WTC11 (cell line): ENCODE measurements around the gene C11orf52. TPM values are rescaled to one million over a fixed set of nuclear protein-coding genes. Genes with fewer than 3 reads are reported as not detected.

ENCODE experiments used
- ATAC-seq: fragments of 200-7000 bp; cut with Tn5 transposase; 2 replicates; pipeline ENCODE4 v1.10.0; 2021; ENCODE audit warnings: mild to moderate bottlenecking, moderate library complexity
- CTCF ChIA-PET: fragments of 300-600 bp; sonication (Branson Sonifier 250); formaldehyde crosslinking; loops from one replicate; lab custom pipeline; 2021; ENCODE audit warnings: antibody characterized with exemption; lab: Charles Lee
- POLR2A ChIA-PET: fragments of 350-600 bp; sonication (Branson Sonifier 250); formaldehyde crosslinking; loops from one replicate; lab custom pipeline; 2021; ENCODE audit warnings: antibody characterized with exemption; lab: Charles Lee
- DNase-seq: peaks from one replicate; pipeline ENCODE4 v3.0.0; 2021; ENCODE audit warnings: low spot score
- H3K27ac Mint-ChIP-seq: 2 replicates; pipeline ENCODE4 v1.8.0; 2021; ENCODE audit warnings: mixed read lengths
- H3K27me3 Mint-ChIP-seq: 2 replicates; pipeline ENCODE4 v1.8.0; 2021; ENCODE audit warnings: low read depth, mild to moderate bottlenecking, moderate library complexity, mixed read lengths
- H3K36me3 Mint-ChIP-seq: 2 replicates; pipeline ENCODE4 v1.8.0; 2021; ENCODE audit warnings: mixed read lengths
- H3K4me1 Mint-ChIP-seq: 2 replicates; pipeline ENCODE4 v1.8.0; 2022; ENCODE audit warnings: mixed read lengths
- H3K4me3 Mint-ChIP-seq: 2 replicates; pipeline ENCODE4 v1.8.0; 2021; ENCODE audit warnings: mild to moderate bottlenecking, moderate library complexity, mixed read lengths
- H3K9me3 Mint-ChIP-seq: 2 replicates; pipeline ENCODE4 v1.8.0; 2021; ENCODE audit warnings: mixed read lengths
- CREB1 ChIP-seq: sonication (generic); formaldehyde crosslinking; IDR thresholded peaks from 2 replicates; pipeline ENCODE4 v1.8.0; 2023; ENCODE audit warnings: mild to moderate bottlenecking, missing genetic modification reagents
- FOXK1 ChIP-seq: sonication (generic); formaldehyde crosslinking; IDR thresholded peaks from 2 replicates; pipeline ENCODE4 v1.8.0; 2022; ENCODE audit warnings: mild to moderate bottlenecking, moderate library complexity, missing genetic modification reagents
- FOXP4 ChIP-seq: sonication (generic); formaldehyde crosslinking; IDR thresholded peaks from 2 replicates; pipeline ENCODE4 v1.8.0; 2022; ENCODE audit warnings: mild to moderate bottlenecking, missing genetic modification reagents
- GABPB1 ChIP-seq: sonication (generic); formaldehyde crosslinking; IDR thresholded peaks from 2 replicates; pipeline ENCODE4 v1.8.1; 2023; ENCODE audit warnings: mild to moderate bottlenecking, missing genetic modification reagents
- GRHL2 ChIP-seq: fragments of 250-450 bp; sonication (Bioruptor Pico); IDR thresholded peaks from 2 replicates; pipeline ENCODE4 v1.8.0; 2022; ENCODE audit warnings: mild to moderate bottlenecking, moderate library complexity; ENCODE audit not compliant: insufficient replicate concordance, severe bottlenecking
- GTF2I ChIP-seq: fragments of 250-450 bp; sonication (Bioruptor Pico); conservative IDR thresholded peaks from 2 replicates; pipeline ENCODE4 v1.4.0; 2021; ENCODE audit warnings: mild to moderate bottlenecking
- OVOL2 ChIP-seq: fragments of 250-450 bp; sonication (Bioruptor Pico); IDR thresholded peaks from 2 replicates; pipeline ENCODE4 v1.9.0; 2021; ENCODE audit warnings: mild to moderate bottlenecking, borderline replicate concordance
- PRDM15 ChIP-seq: sonication (generic); formaldehyde crosslinking; IDR thresholded peaks from 2 replicates; pipeline ENCODE4 v1.8.0; 2022; ENCODE audit warnings: missing genetic modification reagents
- SMAD4 ChIP-seq: sonication (generic); formaldehyde crosslinking; IDR thresholded peaks from 2 replicates; pipeline ENCODE4 v1.8.0; 2022; ENCODE audit warnings: mild to moderate bottlenecking, missing genetic modification reagents
- TCF7 ChIP-seq: sonication (generic); formaldehyde crosslinking; IDR thresholded peaks from 2 replicates; pipeline ENCODE4 v1.8.0; 2022; ENCODE audit warnings: mild to moderate bottlenecking, low read depth, missing genetic modification reagents, moderate library complexity
- TEAD4 ChIP-seq: sonication (generic); formaldehyde crosslinking; IDR thresholded peaks from 2 replicates; pipeline ENCODE4 v1.8.0; 2022; ENCODE audit warnings: mild to moderate bottlenecking, missing genetic modification reagents
- USF2 ChIP-seq: sonication (generic); formaldehyde crosslinking; IDR thresholded peaks from 2 replicates; pipeline ENCODE4 v1.8.1; 2023; ENCODE audit warnings: mild to moderate bottlenecking, missing genetic modification reagents, moderate library complexity
- ZNF138 ChIP-seq: sonication (generic); formaldehyde crosslinking; conservative IDR thresholded peaks from 2 replicates; pipeline ENCODE4 v1.8.1; 2022; ENCODE audit warnings: mild to moderate bottlenecking, moderate library complexity, missing genetic modification reagents
- ZNF232 ChIP-seq: sonication (generic); formaldehyde crosslinking; IDR thresholded peaks from 2 replicates; pipeline ENCODE4 v1.8.0; 2022; ENCODE audit warnings: mild to moderate bottlenecking, missing genetic modification reagents
- ZNF263 ChIP-seq: sonication (generic); formaldehyde crosslinking; IDR thresholded peaks from 2 replicates; pipeline ENCODE4 v1.8.1; 2022; ENCODE audit warnings: low read depth, mild to moderate bottlenecking, moderate library complexity, missing genetic modification reagents
- ZNF396 ChIP-seq: fragments of 250-450 bp; sonication (Bioruptor Pico); IDR thresholded peaks from 2 replicates; pipeline ENCODE4 v1.8.0; 2021; ENCODE audit warnings: mild to moderate bottlenecking, moderate library complexity, borderline replicate concordance
- ZNF425 ChIP-seq: fragments of 250-450 bp; sonication (Bioruptor Pico); conservative IDR thresholded peaks from 2 replicates; pipeline ENCODE4 v1.9.0; 2021; ENCODE audit warnings: mild to moderate bottlenecking
- total RNA-seq: library from RNA; stranded (reverse); gene quantifications from 3 replicates; pipeline ENCODE4 v1.2.3, GENCODE V29; 2021

Gene C11orf52
- total RNA-seq, 1 experiment from 2014 or later, result 2.1 TPM

- no peaks in the 10 kb centered on the region for H3K9me3 Mint-ChIP-seq
- DNase-seq (no peak), ATAC-seq (no peak)
- no peak for TF ChIP-seq FOXP4 (CRISPR knock-in tag)
- TF ChIP-seq GABPB1 (CRISPR knock-in tag), result 0 out of 2 replicates have a peak, but pooled peaks have one; percentile 14
- TF ChIP-seq ZNF425 (CRISPR knock-in tag), result no peak
- no peak for TF ChIP-seq OVOL2 (CRISPR knock-in tag)
- CTCF ChIA-PET, result interaction anchor here (0.8 to 7.9 kb wide), 5 partner anchors 13 to 48 kb away, joined by 3 to 121 read pairs (median 5); no protein-coding TSS in a partner anchor
- H3K27me3 Mint-ChIP-seq, result no peaks in the 10 kb centered on the region; the same call in 1 of the 2 replicates
- H3K27ac Mint-ChIP-seq, result no peak overlapping the region
- no peaks in the 10 kb centered on the region for H3K36me3 Mint-ChIP-seq
- no peak overlapping the region for H3K4me3 Mint-ChIP-seq
- peaks cover 32% of the 10 kb centered on the region for H3K4me1 Mint-ChIP-seq
- POLR2A ChIA-PET, result interaction anchor here (0.7 to 0.9 kb wide), 2 partner anchors 44 to 762 kb away, joined by 3 to 6 read pairs; no protein-coding TSS in a partner anchor
These were observed 15.2 kb downstream of the C11orf52 start for GRCh38 chr11:111933872-111934271.

GRCh38 chr11:111934306-111934705 lies 15.6 kb downstream of the C11orf52 start:
- POLR2A ChIA-PET, result interaction anchor here (0.7 to 0.9 kb wide), 2 partner anchors 43 to 762 kb away, joined by 3 to 6 read pairs; no protein-coding TSS in a partner anchor
- ATAC-seq (no peak), DNase-seq (no peak)
- no peak overlapping the region for H3K27ac Mint-ChIP-seq
- CTCF ChIA-PET, result interaction anchor here (0.8 to 7.9 kb wide), 5 partner anchors 8 to 48 kb away, joined by 3 to 121 read pairs (median 6); no protein-coding TSS in a partner anchor
- peaks cover 36% of the 10 kb centered on the region for H3K4me1 Mint-ChIP-seq
- TF ChIP-seq FOXK1 (no peak), TEAD4 (CRISPR knock-in tag) (no peak)
- no peaks in the 10 kb centered on the region; the same call in 1 of the 2 replicates for H3K27me3 Mint-ChIP-seq
- no peaks in the 10 kb centered on the region for H3K36me3 Mint-ChIP-seq
- no peaks in the 10 kb centered on the region for H3K9me3 Mint-ChIP-seq
- H3K4me3 Mint-ChIP-seq, result no peak overlapping the region

- POLR2A ChIA-PET, result interaction anchor here (0.9 to 1.0 kb wide), 2 partner anchors 9 to 43 kb away, joined by 3 to 4 read pairs; no protein-coding TSS in a partner anchor
- Mint-ChIP-seq H3K36me3 (no peaks in the 10 kb centered on the region), H3K27me3 (no peaks in the 10 kb centered on the region; the same call in 1 of the 2 replicates), H3K27ac (no peak overlapping the region), H3K4me1 (peaks cover 44% of the 10 kb centered on the region), H3K4me3 (no peak overlapping the region), H3K9me3 (no peaks in the 10 kb centered on the region)
- no peak for ATAC-seq
- no peak for TF ChIP-seq TCF7
- peak; percentile 70; the same call in 1 of the 2 replicates for TF ChIP-seq GABPB1 (CRISPR knock-in tag)
- DNase-seq, result no peak
- CTCF ChIA-PET, result interaction anchor here (1.6 to 7.9 kb wide), 3 partner anchors 9 to 47 kb away, joined by 8 to 121 read pairs (median 12); no protein-coding TSS in a partner anchor
These were observed 16.8 kb downstream of the C11orf52 start for GRCh38 chr11:111935317-111936039.

GRCh38 chr11:111936040-111936540 lies 17.4 kb downstream of the C11orf52 start:
- no peak overlapping the region for H3K27ac Mint-ChIP-seq
- H3K4me1 Mint-ChIP-seq, result peaks cover 44% of the 10 kb centered on the region
- no peaks in the 10 kb centered on the region; the same call in 1 of the 2 replicates for H3K27me3 Mint-ChIP-seq
- H3K4me3 Mint-ChIP-seq, result peak overlapping the region; percentile 68
- DNase-seq, result no peak
- ChIA-PET CTCF (interaction anchor here (1.1 to 7.9 kb wide), 4 partner anchors 9 to 46 kb away, joined by 3 to 121 read pairs (median 10); partner anchors contain the start of gene C11orf52), POLR2A (interaction anchor here (0.7 to 3.2 kb wide), 4 partner anchors 9 to 47 kb away, joined by 3 to 17 read pairs (median 4); no protein-coding TSS in a partner anchor)
- ATAC-seq, result no peak
- no peaks in the 10 kb centered on the region for H3K36me3 Mint-ChIP-seq
- no peaks in the 10 kb centered on the region for H3K9me3 Mint-ChIP-seq
- TF ChIP-seq GTF2I (CRISPR knock-in tag) (no peak), ZNF263 (CRISPR knock-in tag) (no peak), GRHL2 (CRISPR knock-in tag) (no peak), SMAD4 (CRISPR knock-in tag) (no peak), PRDM15 (CRISPR knock-in tag) (no peak), ZNF396 (CRISPR knock-in tag) (no peak), CREB1 (no peak), USF2 (no peak), ZNF232 (CRISPR knock-in tag) (no peak), ZNF138 (no peak)
